Fibroblast of mammary gland (primary cell): ENCODE data around the gene EVA1C.
"Not testable (repeated sequence)": the region's sequence is repeated elsewhere in the genome, so short reads cannot be mapped to it uniquely, and the experiment has no call there.

Experiments used
- DNase-seq: peaks from one replicate; pipeline ENCODE4 v3.0.0-alpha.2; 2010; ENCODE audit warnings: low read depth
- H3K4me3 ChIP-seq: 2 replicates; pipeline ENCODE4 v1.5.1; 2011; ENCODE audit warnings: low read depth, mild to moderate bottlenecking, low read length, moderate library complexity; ENCODE audit not compliant: control insufficient read depth
- CTCF ChIP-seq: conservative IDR thresholded peaks from 2 replicates; pipeline ENCODE4 v1.5.1; 2011; ENCODE audit warnings: low read depth, low read length, inconsistent platforms; ENCODE audit not compliant: control insufficient read depth, insufficient read depth

The EVA1C gene

GRCh38 chr21:32427958-32428623 lies 15.6 kb downstream of the EVA1C start:
- DNase-seq: no peak
- TF ChIP-seq CTCF: no peak

GRCh38 chr21:32432982-32433660 lies 20.6 kb downstream of the EVA1C start:
- not testable (repeated sequence) for DNase-seq

More at GRCh38 chr21:32427958-32428623, 15.6 kb downstream of the EVA1C start:
- no peak overlapping the region for H3K4me3 ChIP-seq

GRCh38 chr21:32437729-32438128 lies 25.2 kb downstream of the EVA1C start:
- no peak overlapping the region for H3K4me3 ChIP-seq
- no peak for DNase-seq
- TF ChIP-seq CTCF: no peak

More at GRCh38 chr21:32432982-32433660, 20.6 kb downstream of the EVA1C start:
- not testable (repeated sequence) for H3K4me3 ChIP-seq

- TF ChIP-seq CTCF: no peak
- peak; percentile 52 for DNase-seq
- no peak overlapping the region for H3K4me3 ChIP-seq
Observed at GRCh38 chr21:32442566-32443318, 30.2 kb downstream of the EVA1C start.

- no peak for TF ChIP-seq CTCF
- H3K4me3 ChIP-seq: no peak overlapping the region
- no peak for DNase-seq
Observed at GRCh38 chr21:32445101-32445500, 32.6 kb downstream of the EVA1C start.

- H3K4me3 ChIP-seq, DNase-seq: not testable (repeated sequence)
Observed at GRCh38 chr21:32446440-32446839, 33.9 kb downstream of the EVA1C start.

GRCh38 chr21:32447224-32447623 lies 34.7 kb downstream of the EVA1C start:
- no peak overlapping the region for H3K4me3 ChIP-seq
- DNase-seq: no peak
- no peak for TF ChIP-seq CTCF
